ENCODE data around the gene MOB3A. TPM values are rescaled to one million over a fixed set of nuclear protein-coding genes. Genes with fewer than 3 reads are reported as not detected.
"Not testable (repeated sequence)": the region's sequence is repeated elsewhere in the genome, so short reads cannot be mapped to it uniquely, and the experiment has no call there.

The MOB3A gene
- total RNA-seq, 8 experiments from 2014 or later: 7.2 to 16.3 (median 10.0) TPM

DNA sequence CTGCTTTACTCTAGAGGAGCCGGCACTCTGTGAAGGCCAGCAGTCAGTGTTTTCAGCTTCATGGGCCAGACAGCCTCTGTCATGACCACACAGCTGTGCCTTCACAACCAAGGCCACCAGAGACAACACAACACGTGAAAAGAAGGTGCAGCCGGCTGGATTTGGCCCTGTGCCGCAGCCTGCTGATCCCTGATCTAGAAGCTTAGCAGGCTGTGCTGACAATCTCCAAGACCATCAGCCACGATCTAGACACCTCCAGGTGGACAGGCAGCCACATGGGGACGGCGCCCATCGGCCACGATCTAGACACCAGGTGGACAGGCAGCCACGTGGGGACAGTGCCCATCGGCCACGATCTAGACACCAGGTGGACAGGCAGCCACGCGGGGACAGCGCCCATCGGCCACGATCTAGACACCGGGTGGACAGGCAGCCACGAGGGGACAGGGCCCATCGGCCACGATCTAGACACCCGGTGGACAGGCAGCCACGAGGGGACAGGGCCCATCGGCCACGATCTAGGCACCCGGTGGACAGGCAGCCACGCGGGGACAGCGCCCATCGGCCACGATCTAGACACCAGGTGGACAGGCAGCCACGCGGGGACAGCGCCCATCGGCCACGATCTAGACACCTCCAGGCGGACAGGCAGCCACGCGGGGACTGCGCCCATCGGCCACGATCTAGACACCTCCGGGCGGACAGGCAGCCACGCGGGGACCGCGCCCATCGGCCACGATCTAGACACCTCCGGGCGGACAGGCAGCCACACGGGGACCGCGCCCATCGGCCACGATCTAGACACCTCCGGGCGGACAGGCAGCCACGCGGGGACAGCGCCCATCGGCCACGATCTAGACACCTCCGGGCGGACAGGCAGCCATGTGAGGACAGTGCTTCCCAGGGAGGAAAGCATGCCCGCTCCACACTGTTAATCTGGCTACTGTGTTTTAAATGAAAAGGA, 35.2 kb upstream of the MOB3A start:
- 83 to 98% (median 89%) methylated on average over 1 to 9 of the region's 67 CpGs; no CpG with 5 or more reads in 6 of the 10 experiments for WGBS, 10 experiments
- in situ Hi-C loops (cut with MboI; ENCODE audit: low pct_unique_long_range_greater_than_20kb in 2 of 9, low sequenced_read_pairs in 9 of 9, unreplicated experiment in 9 of 9): not testable (repeated sequence)

DNA sequence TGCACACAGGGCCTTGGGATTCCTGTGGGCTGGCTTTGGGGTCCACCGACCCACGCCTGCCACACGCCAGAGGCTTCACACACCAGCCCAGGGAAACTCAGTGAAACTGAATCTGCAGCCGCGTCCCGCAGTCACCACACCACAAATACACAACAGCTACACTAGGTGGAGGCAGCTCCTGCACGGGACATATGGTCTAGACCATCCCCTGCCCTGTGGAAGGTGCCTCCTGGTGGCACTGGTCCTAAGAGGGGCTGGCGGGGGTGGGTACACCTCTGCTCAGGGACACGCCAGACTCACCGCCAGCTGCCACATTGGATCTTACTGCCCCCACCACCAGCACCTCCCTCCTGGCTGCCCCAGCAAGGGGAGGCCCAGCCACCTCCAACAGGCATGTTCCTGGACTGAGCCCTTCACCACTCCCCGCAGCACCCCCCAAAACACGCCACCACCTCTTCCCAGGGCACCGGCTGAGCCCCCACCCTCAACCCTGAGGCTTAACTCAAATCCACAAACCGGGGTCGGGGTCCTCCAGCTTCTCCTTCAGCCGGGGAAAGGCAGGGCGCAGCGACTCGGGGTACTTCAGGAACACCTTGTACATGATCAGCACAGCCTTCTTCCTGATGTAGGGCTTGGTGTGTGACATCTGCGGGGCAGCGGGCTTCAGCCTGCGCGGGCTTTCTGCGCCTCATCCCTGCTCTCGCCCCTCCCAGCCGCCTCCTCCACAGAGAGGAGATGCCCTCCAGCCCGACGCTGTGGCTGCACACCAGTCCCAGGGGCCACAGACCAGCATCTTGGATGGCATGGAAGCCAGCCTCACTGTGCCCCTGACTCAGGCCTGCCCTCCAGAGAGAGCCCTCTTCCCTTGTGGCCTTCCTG, 34.0 kb upstream of the MOB3A start:
- ATAC-seq (replicated peaks in 6 of 8): peak in 1 of 8 experiments; percentile 11
- in situ Hi-C loops (cut with MboI; ENCODE audit: low pct_unique_long_range_greater_than_20kb in 2 of 9, low sequenced_read_pairs in 9 of 9, unreplicated experiment in 9 of 9): no loop called here
- no peak overlapping the region for H3K27ac ChIP-seq
- WGBS, 10 experiments: 90 to 100% (median 90%) methylated on average over 1 to 4 of the region's 28 CpGs; no CpG with 5 or more reads in 7 of the 10 experiments
- no peak overlapping the region for H3K4me3 ChIP-seq
- no peaks in the 10 kb centered on the region for H3K4me1 ChIP-seq (replicated peaks in 1 of 2)

More for the DNA sequence above, 35.2 kb upstream of the MOB3A start:
- H3K4me1 ChIP-seq (replicated peaks in 1 of 2); ATAC-seq (replicated peaks in 6 of 8); H3K4me3 ChIP-seq; H3K27ac ChIP-seq: not testable (repeated sequence)

DNA sequence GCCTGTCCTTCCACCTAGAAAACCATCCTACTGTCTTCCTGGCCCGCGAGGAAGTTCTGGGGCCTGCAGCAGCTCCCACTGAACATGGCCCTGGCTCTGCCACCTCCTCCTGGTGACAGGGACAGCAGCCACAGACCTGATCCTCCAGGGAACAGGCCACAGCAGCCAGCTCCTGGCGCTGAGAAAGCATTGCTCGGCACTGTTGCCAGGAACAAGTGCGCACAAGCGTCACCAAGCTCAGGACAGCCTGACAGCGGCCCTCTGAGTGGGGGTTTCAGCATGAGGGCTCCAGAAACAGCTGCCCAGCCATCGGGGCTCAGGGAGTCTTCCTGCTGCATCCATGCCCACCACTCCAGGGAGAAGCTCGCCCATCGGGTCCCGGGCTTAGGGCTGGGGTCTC, 33.4 kb upstream of the MOB3A start:
- WGBS, 10 experiments: 97 to 100% (median 100%) methylated on average over 2 to 10 of the region's 11 CpGs; no CpG with 5 or more reads in 7 of the 10 experiments
- no peak for ATAC-seq (replicated peaks in 6 of 8)
- in situ Hi-C loops (cut with MboI; ENCODE audit: low pct_unique_long_range_greater_than_20kb in 2 of 9, low sequenced_read_pairs in 9 of 9, unreplicated experiment in 9 of 9): no loop called here
- no peak overlapping the region for H3K27ac ChIP-seq
- no peaks in the 10 kb centered on the region for H3K4me1 ChIP-seq (replicated peaks in 1 of 2)
- H3K4me3 ChIP-seq: no peak overlapping the region

DNA sequence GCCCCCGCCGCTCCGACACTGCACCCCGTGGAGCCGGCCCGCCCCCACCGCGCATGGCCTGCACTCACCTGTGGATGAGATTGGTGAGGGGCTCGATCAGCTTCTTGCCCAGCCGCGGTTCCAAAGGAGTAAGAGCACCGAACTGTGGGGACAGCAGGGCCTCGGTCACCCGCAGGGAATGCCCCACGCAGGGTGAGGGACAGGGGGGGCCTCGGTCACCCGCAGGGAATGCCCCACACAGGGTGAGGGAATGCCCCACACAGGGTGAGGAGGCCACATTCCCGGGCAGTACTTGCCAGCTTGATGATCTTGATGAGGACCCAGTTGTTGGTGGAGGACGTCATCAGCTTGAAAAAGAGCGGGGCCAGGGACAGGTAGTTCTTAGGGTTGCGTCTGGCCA, 32.9 kb upstream of the MOB3A start:
- no peak for ATAC-seq (replicated peaks in 6 of 8)
- in situ Hi-C loops (cut with MboI; ENCODE audit: low pct_unique_long_range_greater_than_20kb in 2 of 9, low sequenced_read_pairs in 9 of 9, unreplicated experiment in 9 of 9): no loop called here
- Histone ChIP-seq H3K4me1 (replicated peaks in 1 of 2) (no peaks in the 10 kb centered on the region), H3K27ac (no peak overlapping the region), H3K4me3 (no peak overlapping the region)
- WGBS, 10 experiments: 100% methylated on average over 1 of the region's 21 CpGs; no CpG with 5 or more reads in 8 of the 10 experiments

DNA sequence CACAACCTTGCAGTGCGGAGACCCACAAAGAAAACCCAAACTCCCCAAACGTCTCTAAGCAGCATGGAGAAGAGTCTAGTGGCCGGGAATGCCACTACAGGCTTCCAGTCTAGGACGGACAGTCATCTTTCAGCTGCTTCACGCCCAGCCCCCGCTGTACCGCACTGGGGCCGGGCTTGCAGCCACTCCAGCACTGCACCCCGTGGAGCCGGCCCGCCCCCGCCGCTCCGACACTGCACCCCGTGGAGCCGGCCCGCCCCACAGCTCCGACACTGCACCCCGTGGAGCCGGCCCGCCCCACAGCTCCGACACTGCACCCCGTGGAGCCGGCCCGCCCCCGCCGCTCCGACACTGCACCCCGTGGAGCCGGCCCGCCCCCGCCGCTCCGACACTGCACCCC, 32.1 kb upstream of the MOB3A start:
- H3K4me1 ChIP-seq (replicated peaks in 1 of 2); H3K27ac ChIP-seq; H3K4me3 ChIP-seq; in situ Hi-C loops (cut with MboI; ENCODE audit: low pct_unique_long_range_greater_than_20kb in 2 of 9, low sequenced_read_pairs in 9 of 9, unreplicated experiment in 9 of 9): not testable (repeated sequence)
- 67% methylated on average over 2 of the region's 34 CpGs; no CpG with 5 or more reads in 9 of the 10 experiments for WGBS, 10 experiments
- ATAC-seq (replicated peaks in 6 of 8): peak in 4 of 8 experiments; percentile 7 to 57 (median 32)

DNA sequence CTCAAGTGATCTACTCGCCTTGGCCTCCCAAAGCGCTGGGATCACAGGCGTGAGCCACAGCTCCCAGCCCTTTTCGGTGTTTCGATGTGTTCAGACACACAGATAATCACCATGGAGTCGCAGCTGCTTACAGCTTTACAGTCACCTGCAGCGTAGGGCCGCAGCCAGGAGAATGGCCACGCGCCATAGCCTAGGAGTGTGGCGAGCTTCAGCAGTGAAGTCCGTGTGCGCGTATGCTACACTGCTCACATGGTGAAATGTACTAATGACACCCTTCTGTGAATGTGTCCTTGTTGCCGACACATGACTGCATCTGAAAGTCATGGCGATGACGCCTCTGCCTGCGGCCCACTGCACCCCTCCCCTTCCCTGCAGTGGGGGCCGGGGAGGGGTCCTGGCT, 31.6 kb upstream of the MOB3A start:
- in situ Hi-C loops (cut with MboI; ENCODE audit: low pct_unique_long_range_greater_than_20kb in 2 of 9, low sequenced_read_pairs in 9 of 9, unreplicated experiment in 9 of 9): no loop called here

DNA sequence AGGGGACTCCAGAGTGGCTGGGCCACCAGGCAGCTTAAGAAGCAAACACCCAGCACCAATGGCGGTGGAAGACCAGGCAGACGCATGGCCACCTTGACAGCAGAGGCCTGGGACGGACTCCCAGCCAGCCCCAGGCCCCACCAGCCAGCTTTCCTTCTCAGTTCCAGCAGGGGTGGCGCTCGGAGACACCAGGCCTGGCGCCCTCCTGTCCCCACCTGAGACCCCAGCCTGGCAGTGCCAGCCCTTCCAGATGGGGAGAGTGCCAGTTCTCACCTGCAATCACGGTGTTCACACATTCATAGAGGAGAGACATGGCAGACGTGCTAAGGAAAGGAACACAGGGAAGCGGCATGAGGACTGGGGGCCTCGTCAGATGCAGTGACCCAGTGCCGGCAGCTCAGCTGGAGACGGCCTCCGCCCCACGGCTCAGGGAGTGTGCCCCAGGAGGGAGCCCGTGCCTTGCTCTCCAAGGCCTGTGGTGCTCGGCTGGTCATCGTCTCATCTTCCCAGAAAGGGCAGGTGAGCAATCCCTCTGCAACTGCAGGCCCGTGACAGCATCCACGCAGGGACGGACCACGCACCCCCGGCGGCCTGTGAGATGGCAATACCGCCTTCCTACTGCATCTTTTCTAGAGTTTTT, 30.9 kb upstream of the MOB3A start:
- in situ Hi-C loops (cut with MboI; ENCODE audit: low pct_unique_long_range_greater_than_20kb in 2 of 9, low sequenced_read_pairs in 9 of 9, unreplicated experiment in 9 of 9): no loop called here
- ATAC-seq (replicated peaks in 6 of 8): no peak
- 96 to 100% (median 100%) methylated on average over 1 to 4 of the region's 24 CpGs; no CpG with 5 or more reads in 7 of the 10 experiments for WGBS, 10 experiments
- no peak overlapping the region for H3K4me3 ChIP-seq
- H3K4me1 ChIP-seq (replicated peaks in 1 of 2): no peaks in the 10 kb centered on the region
- no peak overlapping the region for H3K27ac ChIP-seq

More for the DNA sequence above, 31.6 kb upstream of the MOB3A start:
- WGBS, 10 experiments: 80 to 100% (median 90%) methylated on average over 1 to 8 of the region's 19 CpGs; no CpG with 5 or more reads in 3 of the 10 experiments
- no peak overlapping the region for H3K27ac ChIP-seq
- no peak overlapping the region for H3K4me3 ChIP-seq
- peak in 5 of 8 experiments; percentile 64 to 85 (median 84) for ATAC-seq (replicated peaks in 6 of 8)
- H3K4me1 ChIP-seq (replicated peaks in 1 of 2): no peaks in the 10 kb centered on the region

DNA sequence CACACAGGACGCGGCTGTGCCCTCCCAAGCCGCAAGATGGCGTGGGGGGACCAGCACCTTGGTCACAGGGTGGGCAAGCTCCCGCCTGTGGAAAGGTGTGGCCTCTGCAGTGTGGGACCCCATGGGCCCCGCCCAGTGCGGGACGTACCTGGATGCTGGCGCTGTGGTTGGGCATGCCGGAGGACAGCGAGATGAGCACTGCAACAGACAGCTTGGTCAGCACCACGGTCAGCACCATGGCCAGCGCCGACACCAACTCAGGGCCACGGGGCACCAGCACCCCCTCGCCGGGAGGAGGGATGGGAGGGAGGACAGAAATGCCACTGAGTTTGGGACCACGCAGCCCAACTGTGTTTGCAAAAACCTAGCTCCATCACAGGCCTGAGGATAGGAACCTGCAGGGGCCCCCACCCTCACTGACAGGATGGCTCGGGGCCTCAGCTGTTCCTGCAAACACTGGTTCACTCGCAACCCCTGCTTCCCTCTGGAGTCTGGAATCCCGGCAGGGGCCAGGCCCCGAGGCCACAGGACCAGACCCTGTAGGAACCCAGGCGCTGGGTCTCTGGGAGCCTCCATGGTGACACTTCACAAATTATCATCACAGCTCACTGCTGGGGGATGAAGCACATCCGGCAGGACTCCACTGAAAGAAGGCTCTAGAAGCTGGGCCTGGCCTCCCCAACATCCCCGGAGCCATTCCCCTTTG, 27.7 kb upstream of the MOB3A start:
- Histone ChIP-seq H3K27ac (no peak overlapping the region), H3K4me1 (replicated peaks in 1 of 2) (no peaks in the 10 kb centered on the region), H3K4me3 (no peak overlapping the region)
- 63 to 100% (median 93%) methylated on average over 1 to 6 of the region's 25 CpGs; no CpG with 5 or more reads in 4 of the 10 experiments for WGBS, 10 experiments
- ATAC-seq (replicated peaks in 6 of 8): peak in 3 of 8 experiments; percentile 11 to 32 (median 16)
- in situ Hi-C loops (cut with MboI; ENCODE audit: low pct_unique_long_range_greater_than_20kb in 2 of 9, low sequenced_read_pairs in 9 of 9, unreplicated experiment in 9 of 9): no loop called here

DNA sequence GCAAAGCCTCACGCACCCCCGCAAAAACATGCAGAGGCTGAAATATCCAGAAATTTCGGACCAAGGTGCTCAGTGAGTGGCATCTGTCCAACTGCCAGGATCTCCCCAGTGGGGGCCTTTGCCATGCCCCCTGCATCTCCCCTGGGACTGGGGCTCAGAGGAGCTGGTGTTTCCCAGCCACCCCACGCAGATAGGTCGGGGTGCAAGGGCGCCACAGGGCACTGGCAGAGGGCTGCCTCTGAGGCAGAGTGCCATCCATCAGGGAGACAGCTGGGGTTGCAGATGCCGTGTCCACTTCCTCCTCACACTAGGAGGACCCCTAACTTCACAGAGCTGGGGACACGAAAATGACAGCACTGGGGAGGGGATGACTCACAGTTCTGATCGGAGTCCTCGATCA, 26.9 kb upstream of the MOB3A start:
- WGBS, 10 experiments: 93 to 100% (median 98%) methylated on average over 1 to 3 of the region's 10 CpGs; no CpG with 5 or more reads in 6 of the 10 experiments

DNA sequence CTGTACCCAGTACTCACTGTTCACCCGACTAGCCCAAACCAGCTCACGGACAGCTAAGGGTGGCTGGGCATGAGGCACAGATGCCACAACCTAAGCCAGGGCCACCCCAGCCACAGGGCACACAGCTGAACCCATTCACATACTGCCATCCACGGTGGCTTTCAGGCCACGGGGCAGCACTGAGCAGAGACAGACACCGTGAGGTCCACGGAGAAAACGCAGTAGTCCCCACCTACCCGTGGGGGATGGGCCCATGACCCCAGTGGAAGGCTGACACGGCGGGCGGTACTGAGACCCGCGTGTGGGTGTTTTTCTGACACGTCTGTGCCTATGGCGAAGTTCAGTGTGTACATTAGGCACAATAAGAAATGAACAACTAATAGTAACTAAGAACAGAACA, 26.1 kb upstream of the MOB3A start:
- H3K4me3 ChIP-seq: no peak overlapping the region
- WGBS, 10 experiments: 81 to 100% (median 100%) methylated on average over 4 to 6 of the region's 15 CpGs; no CpG with 5 or more reads in 7 of the 10 experiments
- H3K27ac ChIP-seq: no peak overlapping the region
- peak in 2 of 8 experiments; percentile 2 to 7 for ATAC-seq (replicated peaks in 6 of 8)
- no peaks in the 10 kb centered on the region for H3K4me1 ChIP-seq (replicated peaks in 1 of 2)
- in situ Hi-C loops (cut with MboI; ENCODE audit: low pct_unique_long_range_greater_than_20kb in 2 of 9, low sequenced_read_pairs in 9 of 9, unreplicated experiment in 9 of 9): no loop called here

More for the DNA sequence above, 26.9 kb upstream of the MOB3A start:
- no peak for ATAC-seq (replicated peaks in 6 of 8)
- in situ Hi-C loops (cut with MboI; ENCODE audit: low pct_unique_long_range_greater_than_20kb in 2 of 9, low sequenced_read_pairs in 9 of 9, unreplicated experiment in 9 of 9): no loop called here
- Histone ChIP-seq H3K4me1 (replicated peaks in 1 of 2) (no peaks in the 10 kb centered on the region), H3K27ac (no peak overlapping the region), H3K4me3 (no peak overlapping the region)

DNA sequence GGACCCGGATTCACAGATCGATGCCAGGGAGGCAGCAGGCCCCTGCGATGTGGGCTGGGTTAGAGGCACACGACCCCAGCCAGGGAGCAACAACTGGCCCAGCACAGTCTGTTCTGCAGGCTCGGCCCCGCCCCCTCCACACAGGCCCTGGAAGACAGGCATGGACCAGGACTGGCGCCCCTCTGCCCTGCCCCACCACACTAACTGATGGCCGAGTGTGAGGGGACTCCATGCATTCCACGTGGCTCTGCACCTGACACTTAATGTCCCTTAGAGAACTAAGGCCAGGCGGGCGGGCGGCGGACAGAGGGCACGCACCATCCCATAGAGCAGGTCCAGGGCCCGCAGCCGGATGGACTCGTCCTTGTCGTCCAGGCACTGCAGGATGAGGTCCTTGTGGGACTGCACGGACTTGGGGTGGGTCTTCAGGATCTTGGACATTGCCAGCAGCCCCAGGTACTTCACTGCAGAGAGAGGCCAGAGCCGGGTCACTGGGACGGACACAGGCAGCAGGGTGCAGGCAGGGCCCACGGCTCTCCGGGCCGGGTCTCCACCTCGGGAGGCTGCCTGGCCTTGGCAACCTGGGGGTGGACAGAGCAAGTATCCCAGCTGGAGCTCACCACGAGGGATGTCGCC, 25.4 kb upstream of the MOB3A start:
- peak in 4 of 8 experiments; percentile 4 to 24 (median 21) for ATAC-seq (replicated peaks in 6 of 8)
- Histone ChIP-seq H3K4me1 (replicated peaks in 1 of 2) (no peaks in the 10 kb centered on the region), H3K27ac (no peak overlapping the region), H3K4me3 (no peak overlapping the region)
- WGBS, 10 experiments: 97 to 100% (median 100%) methylated on average over 1 to 10 of the region's 27 CpGs; no CpG with 5 or more reads in 7 of the 10 experiments
- in situ Hi-C loops (cut with MboI; ENCODE audit: low pct_unique_long_range_greater_than_20kb in 2 of 9, low sequenced_read_pairs in 9 of 9, unreplicated experiment in 9 of 9): no loop called here

Data from motor neuron (in vitro differentiated cells).